Activated naive CD8-positive, alpha-beta T cell treated with anti-CD3 and anti-CD28 coated beads, Interleukin-2, amount 50 U/mL, for 16 hours (primary cell): Measurements from ENCODE around the gene EIF1B.
"Not testable (repeated sequence)": the region's sequence is repeated elsewhere in the genome, so short reads cannot be mapped to it uniquely, and the experiment has no call there.

Source experiments
- DNase-seq: peaks from one replicate; pipeline ENCODE4 v3.0.0-alpha.2; 2020; ENCODE audit warnings: low read depth, low spot score

The EIF1B gene

DNA sequence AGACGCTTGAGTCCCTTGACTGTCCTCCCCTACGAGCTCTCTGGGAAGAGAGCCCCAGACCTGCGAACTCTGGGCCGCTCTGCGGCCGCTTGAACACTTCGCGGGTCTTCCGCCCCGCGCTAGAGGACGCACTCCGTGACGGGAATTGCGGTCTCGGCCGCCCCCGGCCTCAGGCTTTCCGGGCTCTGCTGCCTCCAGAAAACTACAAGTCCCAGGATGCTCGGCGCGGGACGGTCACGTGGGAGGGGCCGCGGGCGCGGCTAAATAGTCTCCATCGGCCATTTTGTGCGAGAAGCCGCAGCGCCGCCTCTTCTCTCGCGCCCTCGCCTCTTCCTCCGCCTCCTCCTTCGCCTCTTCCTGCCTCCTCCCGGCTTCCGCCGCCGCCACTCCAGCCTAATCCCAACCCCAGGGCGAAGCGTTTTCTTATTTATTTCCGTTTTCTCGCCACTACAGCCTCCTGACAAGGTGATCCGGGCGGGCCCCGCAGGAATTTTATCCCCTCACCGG, at the start of gene EIF1B:
Gene EIF1B (plus strand): TSS at position 290 of the 507 bp plus-strand sequence. CDS start 235 bp downstream, outside the sequence.
- peak; percentile 94 for DNase-seq

DNA sequence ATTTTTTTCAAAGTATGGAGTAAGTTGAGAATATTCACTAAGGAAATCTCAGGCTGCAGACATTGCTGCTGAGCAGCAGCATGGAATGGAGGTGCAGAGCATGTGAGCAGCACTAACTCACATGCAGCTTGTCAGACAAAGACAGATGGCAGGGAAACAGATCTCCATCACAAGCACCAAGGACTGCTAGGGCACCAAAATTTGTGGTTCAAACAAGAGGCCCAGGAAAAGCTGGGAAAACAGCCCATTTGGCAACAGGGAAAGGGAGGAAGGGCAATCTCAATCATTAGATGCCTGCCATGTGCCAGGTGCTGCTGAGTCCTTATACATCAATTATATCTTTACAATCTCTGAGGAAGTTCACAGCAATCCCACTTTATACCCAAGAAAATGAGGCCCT, 47.2 kb upstream of the EIF1B start:
- DNase-seq = no peak

DNA sequence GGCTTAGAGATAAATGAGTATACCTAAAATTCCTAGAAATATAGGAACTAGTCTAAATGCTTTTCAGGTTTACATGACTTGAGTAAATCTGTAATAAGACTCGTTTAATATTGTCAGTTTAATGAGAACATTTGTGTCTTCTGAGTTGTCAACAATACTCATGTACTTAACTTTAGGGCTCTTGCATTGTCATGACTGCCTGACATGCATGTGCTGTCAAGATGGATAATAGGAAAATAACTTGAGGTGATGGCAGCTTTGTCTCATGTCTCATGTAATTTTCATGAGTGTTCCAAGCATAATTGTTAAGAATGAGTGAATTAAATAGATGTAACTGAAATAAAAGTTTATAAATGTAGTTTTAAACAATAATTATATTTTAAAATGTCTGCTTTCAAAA, 45.1 kb upstream of the EIF1B start:
- no peak for DNase-seq

DNA sequence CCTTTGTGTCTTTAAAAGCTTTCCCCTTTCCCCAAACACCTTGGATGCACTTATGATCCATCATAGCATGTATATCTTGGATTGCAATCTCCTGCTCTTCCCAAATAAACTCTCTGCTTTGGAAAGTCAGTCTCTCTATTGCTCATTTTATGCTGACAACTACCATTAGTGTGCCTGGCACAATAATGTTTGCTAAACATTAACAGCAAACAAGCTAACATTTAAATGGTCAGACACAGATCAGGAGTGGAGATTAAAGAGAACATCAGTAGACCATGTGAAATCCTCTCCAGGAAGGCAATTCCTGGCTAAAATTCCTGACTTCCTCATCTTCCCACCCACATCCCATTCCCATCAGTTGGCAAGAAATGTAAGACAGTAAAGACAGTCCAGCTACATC, 44.3 kb upstream of the EIF1B start:
- DNase-seq = no peak

DNA sequence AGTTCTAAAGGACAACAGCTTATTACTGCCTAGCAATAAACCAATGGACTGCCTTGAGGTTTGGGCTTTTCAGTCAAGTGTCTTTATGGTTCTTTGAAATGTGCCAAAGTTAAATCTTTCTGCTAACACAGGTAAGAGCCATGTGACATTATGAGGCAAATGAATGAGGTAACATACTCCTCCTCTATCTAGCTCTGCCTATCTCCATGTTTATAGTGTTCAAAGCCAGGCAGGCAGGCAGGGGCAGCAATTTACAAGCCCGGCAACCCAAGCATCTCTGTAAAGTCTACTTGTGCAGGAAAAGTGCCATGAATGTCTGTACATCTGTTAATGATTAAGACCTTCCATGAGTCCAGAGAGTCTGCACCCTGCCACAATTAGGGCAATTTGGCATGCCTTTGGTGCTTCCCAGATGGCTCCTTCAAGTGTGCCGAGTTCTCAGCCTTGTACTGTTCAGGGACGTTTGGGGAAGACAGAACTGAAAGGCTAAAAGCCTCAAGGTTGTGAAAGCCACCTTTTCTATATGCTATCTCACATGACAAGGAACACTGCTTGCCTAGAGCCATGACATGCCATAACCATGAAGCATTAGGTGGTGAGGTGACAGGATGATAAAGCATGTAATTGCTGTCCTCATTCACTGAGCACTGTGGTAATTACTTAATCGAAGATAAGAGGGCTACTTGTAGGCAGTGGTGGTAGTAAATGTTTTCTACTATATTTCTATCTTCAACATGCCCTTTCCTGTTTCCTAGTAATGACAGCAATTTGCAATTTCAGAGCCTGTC, 41.4 kb upstream of the EIF1B start:
- no peak for DNase-seq

DNA sequence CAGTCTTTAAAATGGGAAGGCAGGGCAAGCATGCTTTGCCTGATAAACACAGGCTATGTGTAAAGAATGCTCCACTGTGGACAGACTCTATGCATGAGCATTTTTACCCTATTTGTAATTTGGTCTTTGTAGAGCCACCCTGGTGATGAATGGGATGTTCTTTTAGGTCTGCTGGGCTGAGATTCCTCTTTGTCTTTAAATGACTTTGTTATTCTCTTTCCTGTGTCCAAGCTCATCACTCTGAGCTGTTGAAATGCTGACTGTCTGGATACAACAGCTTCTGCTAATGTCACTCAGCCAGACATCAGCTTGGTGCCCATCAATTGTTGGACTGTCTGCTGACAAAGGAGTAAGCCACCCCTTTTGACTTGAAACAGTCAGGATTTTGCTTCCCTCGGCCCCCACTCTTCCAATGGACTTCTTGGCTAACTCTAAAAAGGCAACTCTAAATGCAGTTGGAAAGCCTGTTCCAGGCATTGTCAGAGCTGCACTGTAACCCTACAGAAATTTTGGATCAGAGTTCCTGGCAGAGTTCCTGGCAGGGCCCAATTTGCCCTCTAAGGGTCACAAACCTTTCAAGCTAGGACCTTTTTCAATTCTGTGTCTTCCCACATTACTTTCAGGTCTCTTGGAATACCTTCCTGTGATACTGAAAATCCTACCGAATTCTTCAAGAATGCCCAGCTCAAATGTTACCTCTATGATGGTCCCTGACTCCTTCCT, 40.5 kb upstream of the EIF1B start:
- no peak for DNase-seq

DNA sequence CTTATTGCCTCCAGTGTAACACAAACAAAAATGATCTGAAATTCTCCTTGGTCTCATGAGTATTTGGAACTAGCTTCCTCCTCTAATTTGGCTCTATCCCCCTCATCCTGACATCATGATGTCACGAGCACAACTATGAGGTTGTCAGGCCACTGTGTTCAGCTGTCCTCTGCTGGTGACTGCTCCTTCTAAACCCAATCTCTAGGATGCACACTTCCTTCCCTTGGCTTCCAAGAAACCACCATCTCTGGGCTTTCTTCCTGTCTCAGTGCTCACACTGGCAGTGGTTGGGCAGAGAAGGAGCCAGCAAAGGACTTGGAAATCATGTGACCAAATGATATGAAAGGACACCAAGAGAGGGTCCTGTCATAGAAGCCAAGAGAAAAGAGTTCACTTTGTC, 30.7 kb upstream of the EIF1B start:
- DNase-seq = no peak

DNA sequence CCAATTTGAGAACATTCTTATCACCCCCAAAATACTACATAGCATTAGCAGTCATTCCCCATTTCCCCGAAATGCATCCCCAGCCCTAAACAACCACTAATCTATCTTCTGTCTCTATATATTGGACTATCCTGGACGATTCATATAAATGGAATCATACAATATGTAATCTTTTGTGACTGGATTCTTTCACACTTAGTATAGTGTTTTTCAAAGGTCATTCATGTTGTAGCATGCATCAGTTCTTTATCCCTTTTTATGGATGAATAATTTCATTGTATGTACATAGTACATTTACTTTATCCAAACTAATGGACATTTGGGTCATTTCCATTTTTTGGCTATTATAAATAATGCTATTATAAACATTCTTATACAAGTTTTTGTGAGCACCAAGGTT, 27.5 kb upstream of the EIF1B start:
- no peak for DNase-seq

DNA sequence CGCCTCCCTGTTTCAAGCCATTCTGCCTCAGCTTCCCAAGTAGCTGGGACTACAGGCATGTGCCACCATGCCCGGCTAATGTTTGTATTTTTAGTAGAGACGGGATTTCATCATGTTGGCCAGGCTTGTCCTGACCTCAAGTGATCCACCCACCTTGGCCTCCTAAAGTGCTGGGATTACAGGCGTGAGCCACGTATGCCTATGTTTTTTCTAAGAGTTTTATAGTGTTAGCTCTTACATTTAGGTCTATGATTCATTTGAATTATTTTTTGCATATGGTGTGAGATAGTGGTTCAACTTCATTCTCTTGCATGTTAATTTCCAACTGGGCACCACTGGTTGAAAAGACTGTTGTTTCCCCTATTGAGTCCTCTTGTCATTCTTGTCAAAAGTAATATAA, 26.4 kb upstream of the EIF1B start:
- DNase-seq = not testable (repeated sequence)

DNA sequence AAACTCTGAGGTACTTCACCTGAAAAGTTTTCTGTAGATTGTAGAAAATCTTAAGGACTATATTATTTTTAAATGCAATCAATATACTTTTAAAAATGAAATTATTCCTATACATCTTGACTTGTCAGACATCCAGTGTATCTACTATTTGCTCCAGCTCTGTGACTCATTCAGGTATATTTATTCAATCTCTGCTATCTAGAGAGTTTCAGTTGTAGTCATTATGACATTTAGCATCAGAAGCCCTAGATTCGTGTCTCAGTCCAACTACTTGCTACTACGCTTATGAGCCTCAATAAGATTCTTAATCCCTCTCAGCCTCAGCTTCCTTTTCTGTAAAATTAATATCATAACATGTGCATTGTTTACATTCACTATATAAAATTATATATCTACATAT, 22.3 kb upstream of the EIF1B start:
- no peak for DNase-seq

DNA sequence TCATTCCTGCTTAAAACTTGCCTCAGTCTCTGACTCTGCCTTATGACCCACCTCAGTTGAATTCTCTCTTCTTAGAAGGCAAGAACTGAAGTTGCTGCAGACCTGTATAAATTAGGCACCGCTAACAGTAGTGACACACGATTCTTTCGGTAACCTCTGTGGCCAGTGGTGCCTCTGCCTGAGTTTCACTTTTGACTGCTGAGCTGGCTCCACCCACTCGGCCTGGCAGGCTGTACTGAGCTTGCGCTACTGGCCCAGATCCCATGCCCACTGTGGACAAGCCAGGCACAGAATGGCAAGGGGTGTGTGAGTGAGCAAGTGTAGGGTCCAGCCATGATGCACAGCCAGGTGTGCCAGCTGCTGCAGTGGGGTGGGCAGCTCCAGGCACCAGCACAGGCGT, 19.1 kb upstream of the EIF1B start:
- DNase-seq = no peak

DNA sequence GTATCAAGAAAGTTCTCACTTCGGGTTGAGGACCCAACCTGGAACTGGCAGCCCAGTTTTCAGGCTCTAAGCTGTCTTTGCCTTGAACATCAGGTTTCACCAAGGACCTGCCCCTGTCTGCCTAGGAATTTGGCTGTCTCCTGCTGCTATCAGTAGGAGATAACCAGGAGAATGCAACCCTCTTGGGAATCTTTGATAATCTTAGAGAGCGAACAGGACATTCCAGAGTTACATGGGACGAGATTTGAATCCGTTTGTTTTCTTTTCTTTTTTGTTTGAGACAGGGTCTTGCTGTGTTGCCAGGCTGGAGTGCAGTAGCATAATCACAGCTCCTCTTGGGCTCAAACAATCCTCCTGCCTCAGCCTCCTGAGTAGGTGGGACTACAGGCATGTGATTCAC, 18.0 kb upstream of the EIF1B start:
- DNase-seq = no peak

DNA sequence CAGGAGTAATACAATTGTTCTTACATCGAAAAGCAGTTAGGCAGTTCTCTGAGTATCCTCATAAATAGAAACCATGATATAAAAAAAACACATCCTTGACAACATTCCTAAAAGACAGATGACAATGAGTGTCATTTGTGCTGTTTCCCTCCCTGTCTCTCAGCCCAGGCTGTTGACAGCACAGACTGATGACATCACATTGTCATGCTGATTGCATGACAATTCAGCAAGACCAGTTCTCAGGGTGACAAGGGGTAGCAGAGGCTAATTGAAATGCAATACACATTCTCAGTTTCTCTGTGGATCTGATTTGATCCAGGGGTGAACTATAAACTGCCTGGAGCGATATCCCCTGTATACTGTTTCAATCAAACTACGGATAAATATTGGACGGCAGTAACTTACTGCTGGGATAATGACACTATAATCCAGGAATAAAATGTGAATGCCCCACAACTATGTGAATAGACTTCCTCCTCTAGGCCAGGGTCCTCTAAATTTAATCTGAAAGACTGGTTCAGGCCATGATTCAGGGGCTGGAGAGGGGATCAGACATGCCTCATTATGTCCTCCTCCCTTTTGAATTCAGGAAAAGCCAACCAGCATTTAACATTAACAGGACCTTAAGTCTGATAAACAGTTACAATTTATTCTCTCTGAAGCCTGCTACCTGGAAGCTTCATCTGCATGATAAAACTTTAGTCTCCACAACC, 16.7 kb upstream of the EIF1B start:
- no peak for DNase-seq

DNA sequence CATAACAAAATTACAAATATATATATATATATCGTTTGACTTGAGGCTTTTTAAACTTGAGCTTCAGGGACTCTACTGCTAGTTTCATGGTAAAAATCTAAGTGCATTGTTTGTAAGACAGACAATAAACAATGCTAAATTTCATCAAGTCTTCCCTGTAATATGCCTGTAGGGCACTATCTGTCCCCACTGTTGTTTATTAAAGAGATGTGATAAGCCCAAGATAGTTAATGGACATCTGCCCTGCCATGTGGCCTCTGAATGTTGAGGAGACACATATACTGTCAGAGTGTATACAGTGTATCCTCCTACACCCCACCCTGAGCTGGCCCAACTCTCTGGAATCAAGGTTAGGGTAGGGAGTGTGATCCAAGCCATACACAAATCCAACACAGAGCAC, 15.1 kb upstream of the EIF1B start:
- DNase-seq = no peak

DNA sequence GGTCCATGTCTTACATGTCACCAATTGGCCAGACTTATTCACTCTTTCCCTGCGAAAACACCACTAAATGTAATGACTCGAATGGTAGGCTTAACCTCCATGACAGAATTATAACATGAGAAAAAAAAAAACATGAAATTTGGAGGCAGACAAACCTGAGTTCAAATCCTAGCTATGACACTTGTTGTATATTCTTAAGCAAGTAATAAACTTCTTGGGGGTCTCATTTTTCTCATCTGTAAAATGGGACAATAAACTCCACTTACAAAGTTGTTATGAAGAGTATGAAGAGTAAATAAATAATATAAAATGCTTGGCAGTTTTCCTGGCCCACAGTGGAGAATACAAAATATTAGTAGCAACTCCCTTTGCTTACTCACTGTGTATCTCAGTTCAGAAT, 11.4 kb upstream of the EIF1B start:
- no peak for DNase-seq

DNA sequence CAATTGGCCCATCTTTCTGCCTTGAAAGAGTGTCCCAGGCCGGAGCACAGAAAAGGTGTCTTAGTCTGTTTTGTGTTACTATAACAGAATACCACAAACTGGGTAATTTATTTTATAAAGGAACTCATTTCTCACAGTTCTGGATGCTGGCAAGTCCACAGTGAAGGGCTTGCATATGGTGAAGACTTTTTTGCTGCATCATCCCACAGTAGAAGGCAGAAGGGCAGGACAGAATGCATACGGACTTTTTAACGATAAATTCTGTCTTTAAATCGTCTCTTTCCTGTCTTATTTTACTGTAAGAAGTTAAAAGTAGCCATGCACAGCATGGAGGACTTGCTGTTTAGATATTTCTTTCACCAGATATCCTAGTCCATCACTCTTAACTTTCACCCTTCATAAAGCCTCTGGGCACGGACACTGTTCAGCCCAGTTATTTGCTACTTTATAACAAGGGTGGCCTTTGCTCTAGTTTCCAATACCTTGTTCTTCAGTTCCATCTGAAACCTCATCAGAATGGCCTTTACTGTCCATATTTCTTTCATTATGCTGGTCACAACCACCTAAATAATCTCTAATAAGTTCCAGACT, 10.3 kb upstream of the EIF1B start:
- no peak for DNase-seq

DNA sequence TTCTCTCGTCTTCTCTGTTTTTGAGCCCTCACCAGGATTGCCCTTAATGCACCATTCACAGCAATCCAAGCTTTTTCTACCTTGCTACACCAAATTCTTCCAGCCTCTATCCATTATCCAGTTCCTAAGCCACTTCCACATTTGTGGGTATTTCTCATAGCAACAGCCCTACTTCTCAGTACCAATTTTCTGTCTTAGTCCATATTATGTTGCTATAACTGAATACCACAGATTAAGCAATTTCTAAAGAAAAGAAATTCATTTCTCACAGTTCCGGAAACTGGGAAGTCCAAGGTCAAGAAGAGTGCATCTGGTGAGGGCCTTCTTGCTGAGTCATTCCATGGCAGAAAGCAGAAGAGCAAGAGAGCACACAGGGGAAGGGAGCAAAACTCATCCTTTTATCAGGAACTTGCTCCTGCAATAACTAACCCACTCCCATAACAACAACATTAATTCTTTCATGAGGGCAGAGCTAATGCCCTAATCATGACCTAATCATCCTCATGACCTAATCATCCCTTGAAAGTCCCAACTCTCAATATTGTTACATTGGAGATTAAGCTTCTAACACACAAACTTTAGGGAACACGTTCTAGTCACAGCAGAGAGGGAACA, 9.7 kb upstream of the EIF1B start:
- DNase-seq = no peak

DNA sequence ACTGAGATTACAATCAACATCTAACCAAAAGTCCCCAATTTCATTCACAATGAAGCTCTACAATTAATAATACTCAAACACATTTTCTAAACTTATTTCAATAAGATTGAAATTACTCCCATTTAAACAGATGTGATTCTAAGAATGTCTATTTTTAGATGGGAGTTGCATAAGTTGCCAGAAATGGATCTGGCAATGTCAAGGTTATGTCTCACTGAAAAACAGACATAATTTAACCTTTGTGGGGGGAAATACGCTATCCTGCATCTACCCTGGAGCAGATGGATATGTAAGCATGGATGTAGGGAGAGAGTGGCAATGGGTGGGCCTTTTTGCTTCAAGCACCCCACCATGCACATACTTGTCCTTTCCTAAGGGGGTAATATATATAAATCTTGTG, 6.7 kb upstream of the EIF1B start:
- DNase-seq = no peak

DNA sequence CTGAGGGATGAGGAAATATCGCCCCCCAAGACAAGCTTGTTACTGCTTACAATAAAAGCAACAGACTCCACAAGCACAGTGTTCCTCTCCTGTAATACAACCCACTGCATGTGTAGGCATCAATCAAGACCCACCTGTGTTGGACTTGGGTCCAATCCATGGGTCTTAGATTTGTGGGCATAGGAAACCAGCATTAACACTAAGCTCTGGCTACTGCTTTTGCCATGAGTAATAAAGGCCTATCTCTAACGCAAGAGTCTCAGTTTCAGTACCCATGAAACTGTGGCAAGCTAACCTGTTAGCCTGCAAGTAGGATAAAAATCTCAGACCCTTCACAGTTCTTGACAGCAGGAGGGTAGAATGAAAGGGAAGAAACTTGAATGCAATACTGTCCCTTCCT, 5.2 kb upstream of the EIF1B start:
- DNase-seq = no peak

DNA sequence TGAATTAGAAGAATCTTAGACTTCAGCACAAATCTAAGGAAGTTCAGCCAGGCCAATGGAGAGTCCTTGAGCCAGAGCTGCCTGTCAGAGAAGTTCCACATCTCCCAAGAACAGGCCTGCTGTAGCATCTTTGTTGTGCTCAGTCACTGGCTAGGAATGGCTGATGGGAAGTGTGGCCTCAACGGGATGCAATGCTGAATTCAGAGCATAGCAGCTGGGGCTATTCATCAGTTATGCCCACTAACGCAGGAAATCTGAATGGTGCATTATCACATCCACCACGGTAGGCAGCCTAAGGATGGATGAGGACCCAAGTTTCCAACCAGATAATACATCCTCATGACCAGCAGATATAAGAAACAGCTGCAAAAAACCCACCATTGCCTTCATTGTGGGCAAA, 3.2 kb upstream of the EIF1B start:
- DNase-seq = no peak

DNA sequence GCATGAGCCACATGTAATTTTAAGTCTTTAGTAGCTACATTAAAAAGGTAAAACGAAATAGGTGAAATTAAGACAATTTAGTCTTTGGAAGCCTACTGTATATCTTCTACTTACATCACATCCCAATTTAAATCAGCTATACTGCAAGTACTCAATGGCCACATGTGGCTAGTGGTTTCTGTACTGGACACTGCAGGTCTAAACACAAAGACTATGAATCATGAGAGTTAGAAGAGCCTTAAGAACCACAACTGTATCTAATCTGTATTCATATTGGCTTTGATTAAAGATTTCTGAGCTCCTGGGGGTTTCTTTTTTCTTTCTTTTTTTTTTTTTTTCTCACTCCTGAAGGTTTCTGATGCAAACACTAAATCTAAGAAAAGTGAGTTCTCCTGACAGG, 2.3 kb upstream of the EIF1B start:
- no peak for DNase-seq
